Panc1 (cell line): ENCODE data around the gene CNIH2.

Experiments used
- POLR2AphosphoS5 ChIP-seq: IDR thresholded peaks from 2 replicates; pipeline ENCODE4 v1.6.1; 2012; ENCODE audit warnings: mild to moderate bottlenecking, low read depth, low read length, moderate library complexity
- SIN3A ChIP-seq: IDR thresholded peaks from 2 replicates; pipeline ENCODE4 v1.6.1; 2012; ENCODE audit warnings: low read depth, mild to moderate bottlenecking, low read length, moderate library complexity, borderline replicate concordance; ENCODE audit not compliant: insufficient read depth
- TF ChIP-seq, protein P1 (sequence below): fragments of 450-650 bp; IDR thresholded peaks from 2 replicates; pipeline ENCODE4 v1.5.1; 2017; ENCODE audit warnings: mild to moderate bottlenecking
- TF ChIP-seq, protein P2 (sequence below), 2 experiments: IDR thresholded peaks; 2 replicates each; pipeline ENCODE4 v1.6.1; 2011 to 2012; ENCODE audit warnings: low read depth in 2 of 2, control low read depth in 1 of 2, low read length in 1 of 2, mild to moderate bottlenecking in 1 of 2, moderate library complexity in 1 of 2; ENCODE audit not compliant: insufficient read depth in 1 of 2

DNA sequence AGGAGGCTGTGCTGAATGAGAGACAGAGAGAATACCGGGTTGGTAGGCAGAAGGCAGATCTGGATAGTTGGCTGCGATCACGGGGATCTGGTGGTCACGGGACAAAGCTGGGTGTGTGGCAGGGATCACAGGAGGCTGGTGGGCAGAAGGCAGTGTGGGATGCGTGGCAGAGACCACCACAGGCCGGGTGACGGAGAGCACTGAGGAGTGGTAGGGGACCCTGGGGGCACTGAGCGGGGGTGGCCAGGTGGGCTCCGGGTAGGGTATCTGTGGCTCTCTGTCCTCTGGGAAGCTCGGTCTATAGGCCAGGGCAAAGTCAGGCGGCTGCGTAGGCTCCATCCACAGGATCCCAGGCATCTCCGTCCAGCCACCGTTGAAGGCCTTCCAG lies 37.5 kb downstream of the CNIH2 start:
- TF ChIP-seq, protein P1, sequence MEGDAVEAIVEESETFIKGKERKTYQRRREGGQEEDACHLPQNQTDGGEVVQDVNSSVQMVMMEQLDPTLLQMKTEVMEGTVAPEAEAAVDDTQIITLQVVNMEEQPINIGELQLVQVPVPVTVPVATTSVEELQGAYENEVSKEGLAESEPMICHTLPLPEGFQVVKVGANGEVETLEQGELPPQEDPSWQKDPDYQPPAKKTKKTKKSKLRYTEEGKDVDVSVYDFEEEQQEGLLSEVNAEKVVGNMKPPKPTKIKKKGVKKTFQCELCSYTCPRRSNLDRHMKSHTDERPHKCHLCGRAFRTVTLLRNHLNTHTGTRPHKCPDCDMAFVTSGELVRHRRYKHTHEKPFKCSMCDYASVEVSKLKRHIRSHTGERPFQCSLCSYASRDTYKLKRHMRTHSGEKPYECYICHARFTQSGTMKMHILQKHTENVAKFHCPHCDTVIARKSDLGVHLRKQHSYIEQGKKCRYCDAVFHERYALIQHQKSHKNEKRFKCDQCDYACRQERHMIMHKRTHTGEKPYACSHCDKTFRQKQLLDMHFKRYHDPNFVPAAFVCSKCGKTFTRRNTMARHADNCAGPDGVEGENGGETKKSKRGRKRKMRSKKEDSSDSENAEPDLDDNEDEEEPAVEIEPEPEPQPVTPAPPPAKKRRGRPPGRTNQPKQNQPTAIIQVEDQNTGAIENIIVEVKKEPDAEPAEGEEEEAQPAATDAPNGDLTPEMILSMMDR, result no peak
- TF ChIP-seq, protein P2, sequence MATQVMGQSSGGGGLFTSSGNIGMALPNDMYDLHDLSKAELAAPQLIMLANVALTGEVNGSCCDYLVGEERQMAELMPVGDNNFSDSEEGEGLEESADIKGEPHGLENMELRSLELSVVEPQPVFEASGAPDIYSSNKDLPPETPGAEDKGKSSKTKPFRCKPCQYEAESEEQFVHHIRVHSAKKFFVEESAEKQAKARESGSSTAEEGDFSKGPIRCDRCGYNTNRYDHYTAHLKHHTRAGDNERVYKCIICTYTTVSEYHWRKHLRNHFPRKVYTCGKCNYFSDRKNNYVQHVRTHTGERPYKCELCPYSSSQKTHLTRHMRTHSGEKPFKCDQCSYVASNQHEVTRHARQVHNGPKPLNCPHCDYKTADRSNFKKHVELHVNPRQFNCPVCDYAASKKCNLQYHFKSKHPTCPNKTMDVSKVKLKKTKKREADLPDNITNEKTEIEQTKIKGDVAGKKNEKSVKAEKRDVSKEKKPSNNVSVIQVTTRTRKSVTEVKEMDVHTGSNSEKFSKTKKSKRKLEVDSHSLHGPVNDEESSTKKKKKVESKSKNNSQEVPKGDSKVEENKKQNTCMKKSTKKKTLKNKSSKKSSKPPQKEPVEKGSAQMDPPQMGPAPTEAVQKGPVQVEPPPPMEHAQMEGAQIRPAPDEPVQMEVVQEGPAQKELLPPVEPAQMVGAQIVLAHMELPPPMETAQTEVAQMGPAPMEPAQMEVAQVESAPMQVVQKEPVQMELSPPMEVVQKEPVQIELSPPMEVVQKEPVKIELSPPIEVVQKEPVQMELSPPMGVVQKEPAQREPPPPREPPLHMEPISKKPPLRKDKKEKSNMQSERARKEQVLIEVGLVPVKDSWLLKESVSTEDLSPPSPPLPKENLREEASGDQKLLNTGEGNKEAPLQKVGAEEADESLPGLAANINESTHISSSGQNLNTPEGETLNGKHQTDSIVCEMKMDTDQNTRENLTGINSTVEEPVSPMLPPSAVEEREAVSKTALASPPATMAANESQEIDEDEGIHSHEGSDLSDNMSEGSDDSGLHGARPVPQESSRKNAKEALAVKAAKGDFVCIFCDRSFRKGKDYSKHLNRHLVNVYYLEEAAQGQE (IDR thresholded peaks at IDR 0.05; ENCODE audit: insufficient read depth in 1 of 2, low read depth in 2 of 2, low read length in 1 of 2), result no peak
- TF ChIP-seq SIN3A (no peak), POLR2AphosphoS5 (no peak)
